Natural killer cell treated with Interleukin-12 subunit alpha and Interleukin-12 subunit beta and Interleukin-15 and Interleukin-18, amount 100 ng/mL, for 72 hours (primary cell): ENCODE results near the gene CELSR2. TPM values are rescaled to one million over a fixed set of nuclear protein-coding genes. Genes with fewer than 3 reads are reported as not detected.

Source experiments
- ATAC-seq, 2 donors: fragments of 150-1000 bp; cut with Tn5 transposase in 1 of 2; sonication (Bioruptor Pico), chemical (Tn5 transposase) in 1 of 2; 2 replicates each; pipeline ENCODE4 v1.10.0; 2021
- DNase-seq: peaks from one replicate; pipeline ENCODE4 v3.0.0; 2022; ENCODE audit warnings: low spot score
- H3K27ac Mint-ChIP-seq, 2 donors: 1 replicate in 1 of 2; 2 replicates in 1 of 2; pipeline ENCODE4 v1.8.0; 2022; ENCODE audit warnings: mixed read lengths in 2 of 2, mild to moderate bottlenecking in 1 of 2, moderate library complexity in 1 of 2
- H3K27me3 Mint-ChIP-seq, 2 donors: 1 replicate in 1 of 2; 2 replicates in 1 of 2; pipeline ENCODE4 v1.8.0; 2022; ENCODE audit warnings: mixed read lengths in 2 of 2
- H3K36me3 Mint-ChIP-seq: one replicate; pipeline ENCODE4 v1.8.0; 2022; ENCODE audit warnings: mixed read lengths
- H3K4me1 Mint-ChIP-seq, 2 donors: 1 replicate in 1 of 2; 2 replicates in 1 of 2; pipeline ENCODE4 v1.8.0; 2022; ENCODE audit warnings: low read depth in 2 of 2, mixed read lengths in 2 of 2, mild to moderate bottlenecking in 1 of 2
- H3K4me3 Mint-ChIP-seq: one replicate; pipeline ENCODE4 v1.8.0; 2022; ENCODE audit warnings: mixed read lengths
- H3K9me3 Mint-ChIP-seq: 2 replicates; pipeline ENCODE4 v1.8.0; 2022; ENCODE audit warnings: mixed read lengths
- total RNA-seq, 2 donors: library from RNA; stranded (reverse); gene quantifications; one replicate each; pipeline ENCODE4 v1.2.3, GENCODE V29; 2022

CELSR2 gene
- total RNA-seq, 2 donors from 2014 or later = 1.5 to 2.6 TPM

- no peaks in the 10 kb centered on the region for H3K36me3 Mint-ChIP-seq
- ATAC-seq (no peak), DNase-seq (no peak)
- no peaks in the 10 kb centered on the region for H3K27me3 Mint-ChIP-seq
- H3K4me3 Mint-ChIP-seq = no peak overlapping the region
- H3K9me3 Mint-ChIP-seq = no peaks in the 10 kb centered on the region
- peaks cover 3 to 4% of the 10 kb centered on the region in 2 donors for H3K4me1 Mint-ChIP-seq
- no peak overlapping the region for H3K27ac Mint-ChIP-seq
Measured at GRCh38 chr1:109269212-109269980, 20.1 kb downstream of the CELSR2 start.

GRCh38 chr1:109269981-109270622, 20.8 kb downstream of the CELSR2 start:
- Mint-ChIP-seq H3K9me3 (no peaks in the 10 kb centered on the region), H3K27me3 (no peaks in the 10 kb centered on the region), H3K4me3 (no peak overlapping the region), H3K27ac (no peak overlapping the region), H3K4me1 (peaks cover 3 to 4% of the 10 kb centered on the region in 2 donors), H3K36me3 (no peaks in the 10 kb centered on the region)
- ATAC-seq (no peak), DNase-seq (no peak)

- Mint-ChIP-seq H3K9me3 (no peaks in the 10 kb centered on the region), H3K27me3 (no peaks in the 10 kb centered on the region), H3K36me3 (no peaks in the 10 kb centered on the region), H3K4me1 (peaks cover 3 to 4% of the 10 kb centered on the region in 2 donors), H3K27ac (no peak overlapping the region), H3K4me3 (no peak overlapping the region)
- ATAC-seq (no peak), DNase-seq (no peak)
Measured at GRCh38 chr1:109270623-109271317, 21.4 kb downstream of the CELSR2 start.

GRCh38 chr1:109271458-109271857, 22.1 kb downstream of the CELSR2 start:
- no peak overlapping the region for H3K27ac Mint-ChIP-seq
- H3K9me3 Mint-ChIP-seq = no peaks in the 10 kb centered on the region
- DNase-seq (no peak), ATAC-seq (no peak)
- H3K4me3 Mint-ChIP-seq = no peak overlapping the region
- H3K36me3 Mint-ChIP-seq = no peaks in the 10 kb centered on the region
- H3K27me3 Mint-ChIP-seq = no peaks in the 10 kb centered on the region
- H3K4me1 Mint-ChIP-seq = peaks cover 3 to 4% of the 10 kb centered on the region in 2 donors

GRCh38 chr1:109272021-109272799, 22.9 kb downstream of the CELSR2 start:
- no peaks in the 10 kb centered on the region for H3K36me3 Mint-ChIP-seq
- no peak for DNase-seq
- no peak for ATAC-seq
- no peak overlapping the region for H3K4me3 Mint-ChIP-seq
- H3K27ac Mint-ChIP-seq = no peak overlapping the region
- peaks cover 4 to 5% of the 10 kb centered on the region in 2 donors for H3K4me1 Mint-ChIP-seq
- no peaks in the 10 kb centered on the region for H3K9me3 Mint-ChIP-seq
- H3K27me3 Mint-ChIP-seq = no peaks in the 10 kb centered on the region

- ATAC-seq (no peak), DNase-seq (no peak)
- Mint-ChIP-seq H3K36me3 (no peaks in the 10 kb centered on the region), H3K9me3 (no peaks in the 10 kb centered on the region), H3K27ac (no peak overlapping the region), H3K4me1 (peaks cover 4 to 6% of the 10 kb centered on the region in 2 donors), H3K27me3 (no peaks in the 10 kb centered on the region), H3K4me3 (no peak overlapping the region)
Measured at GRCh38 chr1:109272831-109273547, 23.6 kb downstream of the CELSR2 start.

GRCh38 chr1:109273570-109274288, 24.4 kb downstream of the CELSR2 start:
- Mint-ChIP-seq H3K27ac (no peak overlapping the region), H3K27me3 (no peaks in the 10 kb centered on the region), H3K36me3 (no peaks in the 10 kb centered on the region), H3K4me1 (peaks cover 4 to 6% of the 10 kb centered on the region in 2 donors), H3K9me3 (no peaks in the 10 kb centered on the region), H3K4me3 (no peak overlapping the region)
- ATAC-seq (no peak), DNase-seq (no peak)

GRCh38 chr1:109274533-109275476, 25.5 kb downstream of the CELSR2 start:
- H3K27ac Mint-ChIP-seq = no peak overlapping the region
- H3K4me3 Mint-ChIP-seq = no peak overlapping the region
- no peaks in the 10 kb centered on the region for H3K27me3 Mint-ChIP-seq

GRCh38 chr1:109275706-109276345, 26.5 kb downstream of the CELSR2 start:
- DNase-seq (no peak), ATAC-seq (no peak)
- peaks cover 4 to 6% of the 10 kb centered on the region in 2 donors for H3K4me1 Mint-ChIP-seq
- no peaks in the 10 kb centered on the region for H3K27me3 Mint-ChIP-seq
- H3K27ac Mint-ChIP-seq = no peak overlapping the region
- no peaks in the 10 kb centered on the region for H3K36me3 Mint-ChIP-seq
- no peaks in the 10 kb centered on the region for H3K9me3 Mint-ChIP-seq
- no peak overlapping the region for H3K4me3 Mint-ChIP-seq

More at GRCh38 chr1:109274533-109275476, 25.5 kb downstream of the CELSR2 start:
- no peaks in the 10 kb centered on the region for H3K9me3 Mint-ChIP-seq
- peaks cover 4 to 6% of the 10 kb centered on the region in 2 donors for H3K4me1 Mint-ChIP-seq
- no peaks in the 10 kb centered on the region for H3K36me3 Mint-ChIP-seq
- ATAC-seq = no peak
- DNase-seq = no peak

GRCh38 chr1:109277434-109278204, 28.3 kb downstream of the CELSR2 start:
- peaks cover 6 to 10% of the 10 kb centered on the region in 2 donors for H3K4me1 Mint-ChIP-seq

More at GRCh38 chr1:109277434-109278204, 28.3 kb downstream of the CELSR2 start:
- Mint-ChIP-seq H3K36me3 (no peaks in the 10 kb centered on the region), H3K4me3 (no peak overlapping the region), H3K9me3 (no peaks in the 10 kb centered on the region), H3K27ac (peak overlapping the region in 1 of 2 donors; percentile 25), H3K27me3 (no peaks in the 10 kb centered on the region)
- DNase-seq (peak; percentile 73), ATAC-seq (peak; percentile 68 to 83)
